B cell (primary cell): Measurements from ENCODE around the gene CCN5.

Source experiments
- CTCF ChIP-seq: fragments of 200-600 bp; IDR thresholded peaks from one replicate; pipeline ENCODE4 v1.8.0; 2022; ENCODE audit warnings: antibody characterized with exemption, mild to moderate bottlenecking
- EZH2 ChIP-seq: IDR thresholded peaks from 2 replicates; pipeline ENCODE4 v1.6.1; 2012; ENCODE audit warnings: borderline replicate concordance, low read depth, mild to moderate bottlenecking, moderate library complexity, low read length; ENCODE audit not compliant: insufficient read depth, poor library complexity, severe bottlenecking

GRCh38 chr20:44702776-44703175, 12.4 kb upstream of the CCN5 start:
- TF ChIP-seq CTCF (no peak), EZH2 (no peak)
